Activated CD8-positive, alpha-beta memory T cell treated with anti-CD3 and anti-CD28 coated beads, Interleukin-2, amount 50 U/mL, for 4 hours (primary cell): ENCODE measurements around the gene YIF1A.
"Not testable (repeated sequence)": the region's sequence is repeated elsewhere in the genome, so short reads cannot be mapped to it uniquely, and the experiment has no call there.

Experiments used
- DNase-seq: peaks from one replicate; pipeline ENCODE4 v3.0.0-alpha.2; 2020

The YIF1A gene

DNA sequence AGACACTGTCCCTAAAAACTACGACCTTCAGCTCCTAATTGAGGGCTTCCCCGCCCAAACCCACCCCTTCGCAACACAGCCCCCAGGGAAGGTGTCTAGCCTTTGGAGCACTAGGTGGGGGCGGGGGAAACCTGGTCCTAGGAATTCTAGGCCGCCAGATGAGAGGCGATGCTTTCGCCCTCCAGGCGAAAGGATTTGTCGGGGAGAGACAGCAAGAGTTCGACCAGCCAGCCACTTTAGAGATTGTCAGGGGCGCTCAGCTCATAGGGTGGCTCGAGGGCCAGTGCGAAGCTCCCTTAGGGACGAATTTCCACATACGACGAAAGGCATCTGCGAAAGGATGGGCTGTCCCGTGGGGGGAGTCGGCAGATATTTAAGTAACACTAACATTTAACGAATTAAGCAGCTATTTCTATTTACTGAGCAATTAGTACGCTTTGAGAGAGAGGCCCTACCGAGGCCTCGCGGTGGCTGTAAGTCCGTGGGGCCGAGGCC is 22.6 kb upstream of the YIF1A start:
- no peak for DNase-seq

DNA sequence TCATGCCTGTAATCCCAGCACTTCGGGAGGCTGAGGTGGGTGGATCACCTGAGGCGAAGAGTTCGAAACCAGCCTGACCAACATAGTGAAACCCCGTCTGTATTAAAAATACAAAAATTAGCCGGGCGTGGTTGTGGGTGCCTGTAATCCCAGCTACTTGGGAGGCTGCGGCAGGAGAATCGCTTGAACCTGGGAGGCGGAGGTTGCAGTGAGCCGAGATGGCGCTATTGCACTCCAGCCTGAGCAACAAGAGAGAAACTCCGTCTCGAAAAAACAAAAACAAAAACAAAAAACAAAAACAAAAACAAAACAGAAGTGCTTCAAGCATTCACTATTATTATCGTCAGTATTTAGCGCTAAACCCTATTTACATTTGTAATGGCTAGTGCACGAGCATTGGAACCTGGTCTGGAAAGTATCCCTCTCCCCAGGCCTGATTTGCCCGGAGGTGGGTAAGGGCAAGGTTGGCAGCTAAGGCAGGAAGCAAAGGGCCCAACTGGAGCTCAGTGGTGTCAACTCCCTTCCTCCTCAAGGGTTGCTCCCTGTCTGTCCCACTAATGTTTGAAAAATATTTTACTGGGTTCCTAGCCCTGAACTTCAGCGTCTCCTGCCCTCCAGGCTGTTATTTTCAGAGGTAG is 22.0 kb upstream of the YIF1A start:
- not testable (repeated sequence) for DNase-seq

DNA sequence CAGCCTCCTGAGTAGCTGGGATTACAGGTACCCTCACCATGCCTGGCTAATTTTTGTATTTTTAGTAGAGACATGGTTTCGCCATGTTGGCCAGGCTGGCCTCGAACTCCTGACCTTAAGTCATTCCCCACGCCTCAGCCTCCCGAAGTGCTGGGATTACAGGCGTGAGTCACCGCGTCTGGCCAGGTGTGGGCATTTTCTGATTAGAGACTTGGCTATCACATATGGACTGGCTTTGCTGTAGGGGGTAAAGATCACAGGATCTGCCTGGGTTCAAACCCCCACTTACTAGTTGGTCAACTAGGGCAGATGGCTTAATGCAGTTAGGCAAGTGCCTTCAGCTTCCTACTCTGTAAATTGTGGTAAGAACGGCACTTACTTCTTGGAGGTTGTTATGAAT is 21.4 kb upstream of the YIF1A start:
- DNase-seq, result no peak

DNA sequence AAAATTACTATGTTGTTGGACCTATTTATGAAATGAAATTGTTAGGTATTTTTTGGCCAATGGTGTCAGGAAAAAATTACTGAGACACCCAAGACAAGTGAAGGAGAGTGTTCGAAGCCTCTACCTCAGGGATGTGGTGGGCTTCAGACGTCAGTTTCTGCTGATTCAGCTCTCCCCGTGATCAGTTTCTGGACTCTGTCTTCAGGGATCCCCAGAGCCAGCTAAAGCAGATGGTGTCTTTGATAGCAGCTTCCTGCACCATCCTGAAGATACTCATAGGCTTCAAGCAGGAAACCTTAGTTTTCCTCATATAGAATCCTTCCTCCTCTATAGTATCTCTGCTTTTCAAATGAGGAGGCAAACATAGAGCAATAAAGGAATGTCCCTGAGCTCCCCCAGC is 20.5 kb upstream of the YIF1A start:
- no peak for DNase-seq

DNA sequence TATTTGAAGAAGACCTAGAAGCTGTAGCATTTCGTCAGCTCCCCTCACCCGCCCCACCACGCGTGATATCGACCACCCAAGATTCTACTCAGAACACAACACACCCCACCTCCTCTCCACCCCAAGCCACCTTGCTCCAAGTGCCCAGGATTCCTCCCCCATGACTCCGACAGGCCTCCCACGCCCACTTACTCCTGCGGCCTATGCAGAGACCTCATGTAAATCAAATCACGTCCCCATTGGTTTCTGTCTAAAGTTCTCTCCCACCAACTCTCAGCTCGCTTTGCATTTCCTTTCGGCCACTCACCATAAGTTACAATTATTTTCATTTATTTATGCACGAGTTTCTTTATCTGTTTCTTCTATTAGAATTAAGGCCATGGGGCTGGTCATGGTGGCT is 13.7 kb upstream of the YIF1A start:
- no peak for DNase-seq

DNA sequence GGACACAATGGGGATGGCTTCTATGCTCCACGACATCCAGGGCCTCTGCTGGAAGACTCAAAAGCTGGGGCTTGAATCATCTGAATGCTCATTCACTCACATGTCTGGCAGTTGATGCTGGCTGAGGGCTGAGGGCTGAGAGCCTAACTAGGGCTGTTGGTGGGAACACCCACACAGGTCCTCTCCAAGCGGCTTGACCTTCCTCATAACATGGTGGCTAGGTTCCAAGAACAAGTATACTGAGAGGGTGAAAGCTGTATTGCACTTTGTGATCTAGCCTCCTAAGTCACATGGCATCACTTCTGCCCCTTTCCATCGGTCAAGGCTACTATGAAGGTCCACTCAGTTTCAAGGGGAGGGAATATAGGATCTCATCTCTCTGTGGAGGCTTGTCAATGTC is 10.2 kb upstream of the YIF1A start:
- DNase-seq, result no peak

DNA sequence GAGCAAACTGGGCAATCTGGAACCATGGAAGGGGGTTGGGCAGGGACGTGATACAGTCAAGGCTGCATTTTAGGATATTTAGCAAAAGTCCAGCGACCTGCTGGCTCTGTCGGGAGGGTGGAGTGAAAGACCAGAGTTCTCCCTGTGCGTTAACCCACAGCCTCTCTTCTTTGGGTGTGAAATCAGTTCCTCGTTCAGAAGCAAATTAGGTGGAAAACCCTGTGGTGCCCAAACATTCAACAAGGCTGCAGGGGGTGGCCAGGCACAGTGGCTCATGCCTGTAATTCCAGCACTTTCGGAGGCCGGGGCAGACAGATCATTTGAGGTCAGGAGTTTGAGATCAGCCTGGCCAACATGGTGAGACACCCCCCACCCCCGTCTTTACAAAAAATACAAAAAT is 8.7 kb upstream of the YIF1A start:
- no peak for DNase-seq

DNA sequence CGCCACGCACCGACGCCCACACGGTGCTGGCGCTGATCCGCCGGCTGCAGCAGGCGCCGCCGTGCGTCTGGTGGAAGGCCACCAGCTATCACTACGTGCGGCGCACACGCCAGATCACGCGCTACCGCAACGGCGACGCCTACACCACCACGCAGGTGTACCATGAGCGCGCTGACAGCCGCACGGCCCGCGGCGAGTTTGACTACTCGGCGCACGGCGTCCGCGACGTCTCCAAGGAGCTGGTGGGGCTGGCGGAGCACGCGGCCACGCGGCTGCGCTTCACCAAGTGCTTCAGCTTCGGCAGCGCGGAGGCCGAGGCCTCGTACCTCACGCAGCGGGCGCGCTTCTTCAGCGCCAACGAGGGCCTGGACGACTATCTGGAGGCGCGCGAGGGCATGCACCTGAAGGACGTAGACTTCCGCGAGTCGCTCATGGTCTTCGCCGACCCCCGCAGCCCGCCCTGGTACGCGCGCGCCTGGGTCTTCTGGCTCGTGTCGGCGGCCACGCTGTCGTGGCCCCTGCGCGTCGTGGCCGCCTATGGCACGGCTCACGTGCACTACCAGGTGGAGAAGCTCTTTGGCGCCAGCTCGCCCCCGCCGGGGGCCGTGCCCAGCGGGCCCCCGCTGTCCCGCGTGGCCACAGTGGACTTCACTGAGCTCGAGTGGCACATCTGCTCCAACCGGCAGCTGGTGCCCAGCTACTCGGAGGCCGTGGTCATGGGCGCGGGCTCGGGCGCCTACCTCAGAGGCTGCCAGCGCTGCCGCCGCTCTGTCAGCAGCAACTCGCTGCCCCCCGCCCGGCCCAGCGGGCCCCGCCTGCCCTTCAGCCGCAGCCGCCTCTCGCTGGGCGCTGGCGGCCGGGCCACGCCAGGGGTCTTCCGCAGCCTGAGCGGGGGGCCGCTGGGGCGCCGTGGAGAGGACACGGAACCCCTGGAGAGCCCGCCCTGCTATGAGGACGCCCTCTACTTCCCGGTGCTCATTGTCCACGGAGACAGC is 6.0 kb upstream of the YIF1A start:
- DNase-seq, result no peak

DNA sequence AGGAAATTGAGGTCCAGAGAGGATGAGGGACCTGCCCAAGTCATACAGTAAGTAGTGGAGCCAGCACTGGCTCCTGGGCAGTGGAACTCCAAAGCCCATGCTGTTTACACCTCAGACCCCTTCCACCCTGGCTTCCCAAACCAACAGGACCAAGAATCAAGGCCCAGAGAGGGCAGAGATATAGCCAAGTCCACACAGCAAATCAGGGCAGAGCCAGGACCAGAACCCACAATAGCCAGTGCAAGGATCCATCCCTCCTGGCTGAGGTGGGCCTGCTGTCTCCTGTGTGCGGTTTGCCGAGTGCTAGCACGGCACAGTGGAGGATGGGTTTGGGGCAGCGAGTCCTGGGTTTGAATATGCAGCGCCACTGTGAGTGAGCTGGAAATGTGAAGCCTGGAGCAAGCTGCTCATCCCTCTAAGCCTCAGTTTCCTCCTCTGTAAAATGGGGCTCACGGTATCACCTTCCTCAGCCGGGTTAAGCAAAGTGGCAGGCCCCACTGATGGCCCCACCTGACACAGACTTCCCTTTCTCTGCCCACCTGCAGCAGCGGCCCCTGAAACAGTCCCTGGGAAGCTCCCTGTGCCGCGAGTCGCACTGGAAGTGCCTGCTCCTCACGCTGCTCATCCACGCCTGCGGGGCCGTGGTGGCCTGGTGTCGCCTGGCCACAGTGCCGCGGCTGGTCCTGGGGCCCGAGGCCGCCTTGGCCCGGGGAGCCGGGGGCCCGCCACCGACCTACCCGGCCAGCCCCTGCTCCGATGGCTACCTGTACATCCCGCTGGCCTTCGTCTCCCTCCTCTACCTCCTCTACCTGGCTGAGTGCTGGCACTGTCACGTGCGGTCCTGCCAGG is 5.1 kb upstream of the YIF1A start:
- no peak for DNase-seq

DNA sequence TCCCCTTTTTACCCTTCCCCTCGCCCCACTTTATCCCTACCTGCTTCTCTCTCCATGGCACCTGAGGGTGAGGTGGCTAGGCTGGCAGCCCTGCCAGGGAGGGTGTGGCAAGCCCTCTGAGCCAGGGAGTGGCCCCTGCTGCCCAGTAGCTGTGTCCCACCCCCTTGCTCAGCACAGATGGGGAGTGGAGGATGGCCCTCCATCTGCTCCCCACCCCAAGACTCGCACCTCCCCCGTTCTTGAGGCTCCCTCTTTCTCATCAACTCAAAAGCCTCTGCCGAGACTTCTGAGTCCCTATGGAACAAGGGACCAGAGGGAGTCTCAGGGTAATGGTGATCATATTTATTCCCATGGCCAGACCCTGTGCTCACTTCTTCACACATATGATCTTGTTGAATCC is 4.4 kb upstream of the YIF1A start:
- no peak for DNase-seq

DNA sequence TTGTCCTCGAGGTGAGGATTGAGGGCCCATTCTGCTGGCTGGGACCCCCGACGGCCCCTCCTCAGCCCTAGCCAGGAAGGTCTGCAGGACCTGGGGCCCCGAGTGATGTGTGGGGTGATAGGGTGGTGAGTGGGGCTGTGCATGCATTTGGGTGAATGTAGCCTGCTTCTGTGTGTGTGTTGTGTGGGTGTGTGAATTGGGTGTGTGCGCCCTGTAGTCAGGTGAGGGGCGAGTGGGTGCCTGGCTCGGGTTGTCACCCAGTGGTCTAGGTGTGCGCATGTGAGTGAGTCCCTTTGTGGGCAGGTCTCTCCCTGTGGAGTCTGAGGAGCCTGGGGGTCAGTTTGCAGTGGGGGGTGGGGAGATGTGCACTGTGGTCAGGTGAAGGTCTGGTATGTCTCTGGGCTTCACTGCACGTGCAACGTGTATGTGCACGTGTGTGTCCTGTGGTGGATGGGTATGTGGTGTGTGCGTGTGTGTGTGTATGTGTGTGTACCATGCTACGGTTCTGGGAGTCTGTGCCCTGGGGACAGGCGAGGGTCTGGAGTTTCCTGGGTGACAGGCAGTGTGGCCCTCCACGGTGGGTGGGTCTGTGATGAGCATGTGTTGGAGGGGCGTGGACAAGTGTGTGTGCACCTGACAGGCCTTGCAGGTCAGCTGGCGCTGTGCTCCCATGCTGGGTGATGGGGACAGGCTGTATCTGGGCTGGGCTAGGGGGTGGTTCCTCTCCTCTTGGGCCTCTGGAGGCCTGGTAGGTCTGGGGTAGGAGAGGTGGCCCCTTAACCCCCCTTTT is 3.8 kb upstream of the YIF1A start:
- no peak for DNase-seq

DNA sequence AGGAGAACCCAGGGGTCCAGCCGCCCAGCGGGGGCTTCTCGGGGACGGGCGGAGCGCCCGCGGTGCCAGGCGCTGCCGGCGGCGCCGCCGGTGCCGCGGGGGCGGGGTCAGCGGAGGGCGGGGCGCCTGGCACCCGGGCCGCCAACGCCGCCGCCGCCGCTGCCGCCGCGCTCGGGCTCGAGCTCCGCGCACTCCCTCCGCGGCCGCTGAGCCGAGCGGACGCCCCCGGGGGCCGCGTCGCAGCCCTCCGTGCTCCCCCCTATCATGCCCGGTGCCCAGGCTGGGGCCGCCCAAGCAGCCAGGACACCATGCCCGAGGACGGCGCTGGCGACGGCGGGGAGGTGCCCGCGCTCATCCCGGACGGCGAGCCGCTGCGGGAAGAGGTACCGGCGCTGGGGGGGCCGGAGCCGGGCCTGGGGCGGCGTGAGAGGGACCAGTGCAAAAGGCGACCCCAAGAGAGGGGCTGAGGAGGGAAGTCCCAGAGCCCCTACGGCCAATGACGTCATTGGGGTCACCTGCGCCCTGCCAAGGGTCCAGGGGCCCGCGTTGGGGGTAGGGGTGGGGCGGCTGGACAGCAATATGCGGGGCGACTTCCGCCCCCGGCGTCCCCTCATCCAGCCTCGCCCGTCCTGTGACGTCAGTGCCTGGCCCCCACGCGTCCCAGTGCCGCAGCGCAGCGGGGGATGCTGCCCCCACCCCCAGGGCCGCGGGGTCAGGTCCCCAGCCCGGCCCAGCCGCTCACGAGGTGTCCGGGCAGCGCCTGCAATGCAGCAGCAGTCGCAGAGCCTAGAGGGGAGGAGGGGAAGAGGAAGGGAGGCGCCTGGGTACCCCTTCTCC is 3.0 kb upstream of the YIF1A start, which contains the start of gene TMEM151A:
TMEM151A (plus strand) TSS at position 189 of the 837 bp plus-strand sequence; CDS start at position 309, 120 bp downstream.
- no peak for DNase-seq

DNA sequence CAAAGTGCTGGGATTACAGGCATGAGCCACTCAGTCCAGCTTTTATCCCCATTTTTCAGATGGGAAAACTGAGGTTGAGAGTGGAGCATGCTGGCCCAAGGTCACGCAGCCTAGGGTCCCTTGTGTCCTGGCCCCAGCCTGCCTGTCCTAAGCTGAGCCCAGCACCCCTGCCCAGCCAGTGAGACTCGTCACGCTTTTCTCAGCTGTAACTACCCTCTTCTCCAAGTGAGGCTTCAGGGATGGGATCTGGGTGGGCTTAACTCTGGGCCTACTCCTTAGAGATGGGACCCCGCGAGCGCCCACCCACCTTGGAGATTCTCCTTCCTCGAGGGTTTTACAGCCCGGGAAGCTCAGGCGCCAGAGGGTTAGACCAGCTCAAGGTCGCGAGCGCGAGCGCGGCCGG is 2.4 kb upstream of the YIF1A start:
- DNase-seq, result no peak

DNA sequence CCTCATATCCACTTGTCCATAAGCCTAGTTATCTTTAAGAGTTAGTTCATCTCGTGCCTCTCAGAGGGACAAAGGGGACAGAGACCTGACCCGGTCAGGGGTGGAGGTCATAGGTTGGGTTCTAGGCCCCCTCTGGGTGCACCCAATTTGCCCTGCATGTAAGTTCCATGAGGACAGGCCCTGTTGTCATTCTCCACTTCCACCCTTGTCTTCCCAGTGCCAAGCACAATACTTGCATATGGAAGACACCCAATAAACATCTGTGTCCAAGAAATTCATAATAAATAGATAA is 1.3 kb upstream of the YIF1A start:
- no peak for DNase-seq

DNA sequence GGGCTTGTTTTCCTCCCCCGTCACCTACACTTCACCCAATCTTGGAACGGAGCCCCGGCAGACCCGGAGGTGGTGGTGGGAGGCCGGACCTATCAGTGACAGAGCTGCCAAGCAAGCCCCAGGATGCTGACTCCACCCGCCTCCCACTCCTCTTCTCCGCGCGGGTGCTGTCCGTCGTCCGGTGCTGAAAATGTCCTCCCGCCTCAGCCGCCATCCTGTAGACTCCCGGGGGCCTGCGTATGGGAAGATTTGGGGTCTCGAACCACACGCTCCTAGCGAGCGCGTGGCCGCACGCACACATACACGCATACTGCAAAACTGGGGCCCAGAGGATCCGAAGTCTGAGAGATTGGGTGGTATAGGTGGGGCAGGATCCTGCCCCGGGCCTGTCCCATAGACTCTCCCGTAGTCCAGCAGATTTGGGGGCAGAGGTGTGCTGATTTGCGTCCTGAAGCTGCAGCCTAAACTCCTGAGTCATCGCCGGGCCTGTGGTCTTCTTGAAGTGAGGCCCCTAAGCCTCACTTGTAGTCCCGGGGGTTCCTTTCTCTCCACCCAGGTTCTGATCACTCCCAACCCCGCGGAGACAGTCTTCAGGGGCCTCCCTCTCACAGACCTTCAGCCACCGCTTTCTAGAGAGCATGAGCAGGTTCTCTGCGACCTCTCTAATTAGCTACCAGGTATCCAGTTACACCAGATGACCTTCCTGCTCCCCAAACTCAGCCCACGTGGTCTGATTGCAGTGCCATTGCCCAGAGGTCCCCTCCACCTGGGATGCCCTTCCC is 796 bp upstream of the YIF1A start:
- peak; percentile 72 for DNase-seq

DNA sequence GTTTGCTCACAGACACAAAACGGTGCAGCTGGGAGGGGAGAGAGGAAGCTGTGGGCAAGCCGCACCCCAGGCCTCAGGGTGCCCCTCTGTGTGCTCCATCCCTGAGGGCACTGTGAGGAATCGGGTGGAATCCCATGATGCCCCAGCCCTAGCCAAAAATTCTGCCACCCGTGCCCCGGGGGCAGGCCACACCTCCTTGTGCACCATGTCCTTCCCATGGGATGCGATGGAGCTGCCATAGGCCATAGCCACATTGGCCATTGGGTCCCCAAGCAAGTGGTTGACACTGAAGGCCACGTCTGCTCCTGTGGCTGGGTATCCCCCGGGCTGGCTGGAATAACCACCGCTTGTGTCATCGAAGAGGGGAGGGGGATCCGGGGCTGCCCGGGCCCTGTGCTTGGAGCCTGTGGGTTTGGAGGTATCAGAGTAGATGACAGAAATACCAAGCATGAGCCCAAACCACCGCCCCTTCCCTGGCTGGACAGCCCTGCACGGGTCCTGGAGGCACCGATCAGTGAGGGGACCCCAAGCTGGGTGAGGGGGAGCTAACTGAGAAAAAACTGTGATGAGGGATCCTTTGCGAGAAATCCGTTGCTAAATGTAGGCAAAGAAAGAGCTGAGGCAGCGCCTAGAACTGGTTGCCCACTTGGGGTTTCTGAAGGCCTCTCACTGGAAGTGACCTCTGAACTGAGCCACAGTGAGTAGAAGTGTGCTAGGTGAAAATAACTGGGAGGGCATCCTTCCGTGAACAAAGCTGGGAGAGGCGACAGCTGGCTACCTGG is 863 bp downstream of the YIF1A start:
- no peak for DNase-seq

DNA sequence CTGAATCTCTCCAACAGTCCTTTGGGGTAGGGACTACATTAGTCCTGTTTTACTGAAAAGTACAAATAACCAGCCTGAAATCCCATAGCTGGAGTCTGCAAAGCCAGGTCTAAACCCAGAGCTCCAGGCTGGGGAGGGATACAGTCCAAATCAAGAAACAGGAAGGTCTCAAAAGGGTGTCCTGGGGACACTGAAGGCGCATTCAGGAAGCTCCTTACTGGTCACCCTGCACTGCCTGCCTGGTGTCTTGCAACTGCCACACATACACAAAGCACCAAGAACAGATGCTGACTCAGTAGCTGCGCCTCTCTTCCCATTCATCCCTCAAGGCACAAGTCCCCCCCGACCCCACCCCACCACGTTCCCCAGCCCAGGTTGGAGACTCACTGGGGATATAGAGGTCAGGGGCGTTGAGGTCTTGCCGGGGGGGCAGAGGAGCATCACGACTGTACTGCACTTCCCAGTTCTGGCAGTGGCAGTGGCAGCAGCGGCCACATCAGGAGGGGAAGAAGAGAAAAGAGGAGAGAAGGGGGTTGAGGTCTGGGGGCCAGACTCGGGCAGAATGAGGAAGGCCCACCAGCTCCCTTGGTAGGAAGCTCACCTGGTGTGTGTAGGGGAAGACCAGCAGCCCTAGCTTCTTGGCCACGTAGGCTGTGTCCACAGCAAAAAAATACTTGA is 1.6 kb downstream of the YIF1A start:
- DNase-seq, result no peak

DNA sequence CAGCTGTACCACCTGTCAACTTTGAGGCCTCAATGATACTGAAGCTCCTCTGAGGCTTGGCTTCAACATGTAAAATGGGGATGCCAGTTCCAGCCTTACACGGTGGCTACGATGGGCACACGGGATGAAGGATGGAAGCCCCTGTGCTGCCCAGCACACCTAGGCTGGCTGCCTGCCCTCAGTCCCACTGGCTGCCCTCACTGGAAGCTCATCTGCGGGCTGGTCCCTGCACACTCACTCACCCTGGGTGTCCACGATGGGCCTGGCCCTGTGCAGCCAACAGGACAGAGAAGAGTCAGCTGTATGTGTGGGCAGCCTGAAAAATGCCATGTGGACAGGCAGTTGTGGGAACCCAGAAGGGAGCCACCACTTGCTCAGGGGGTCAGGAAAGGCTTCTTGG is 2.2 kb downstream of the YIF1A start:
- DNase-seq, result no peak

DNA sequence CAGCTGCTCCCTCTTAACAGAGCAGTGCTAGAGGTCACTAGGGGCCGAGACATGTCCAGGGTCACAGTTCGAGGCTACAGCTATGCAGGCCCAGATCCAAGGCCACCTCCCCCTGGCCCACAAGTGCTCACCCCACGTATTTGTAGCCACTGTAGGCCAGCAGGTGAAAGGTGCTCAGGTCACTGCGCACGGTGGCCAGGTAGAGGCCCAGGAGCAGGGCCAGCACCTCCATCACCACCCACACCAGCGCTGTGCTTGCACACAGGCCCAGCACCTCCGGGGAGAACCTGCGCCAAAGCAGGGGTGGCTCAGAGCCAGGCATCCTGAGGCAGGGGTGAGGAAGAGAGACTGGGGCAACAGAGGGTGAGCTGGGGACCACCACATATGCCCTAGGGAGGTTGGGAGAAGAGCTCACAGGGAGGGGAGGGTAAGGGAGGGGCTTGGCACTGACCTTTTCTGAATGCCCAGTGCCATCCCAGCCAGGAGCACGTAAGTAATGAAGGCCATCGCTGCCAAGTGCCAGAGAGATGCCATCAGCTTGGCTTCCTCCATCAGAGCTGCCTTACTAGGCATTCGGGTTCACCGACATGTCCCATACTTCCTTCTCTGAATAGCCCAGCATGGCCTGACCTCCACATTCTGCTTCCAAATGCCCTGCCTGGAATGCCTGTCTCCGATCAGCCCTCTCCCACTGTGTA is 3.5 kb downstream of the YIF1A start:
- DNase-seq, result no peak
